ENCODE measurements around the gene GNPAT.

Gene GNPAT

GRCh38 chr1:231214918-231215680, 25.9 kb upstream of the GNPAT start:
- no peak for DNase-seq

GRCh38 chr1:231215681-231216385, 25.2 kb upstream of the GNPAT start:
- no peak for DNase-seq

GRCh38 chr1:231216498-231216897, 24.5 kb upstream of the GNPAT start:
- DNase-seq = no peak

- DNase-seq = no peak
Measured at GRCh38 chr1:231217056-231217455, 24.0 kb upstream of the GNPAT start.

- no peak for DNase-seq
Measured at GRCh38 chr1:231218078-231218477, 22.9 kb upstream of the GNPAT start.

GRCh38 chr1:231219422-231220401, 21.3 kb upstream of the GNPAT start:
- no peak for DNase-seq

- DNase-seq = no peak
Measured at GRCh38 chr1:231220801-231221200, 20.2 kb upstream of the GNPAT start.

GRCh38 chr1:231226156-231226555, 14.9 kb upstream of the GNPAT start:
- no peak for DNase-seq

- DNase-seq = no peak
Measured at GRCh38 chr1:231231511-231231910, 9.5 kb upstream of the GNPAT start.

GRCh38 chr1:231232870-231233734, 7.9 kb upstream of the GNPAT start:
- no peak for DNase-seq

- no peak for DNase-seq
Measured at GRCh38 chr1:231233735-231234417, 7.1 kb upstream of the GNPAT start.

GRCh38 chr1:231234506-231234905, 6.5 kb upstream of the GNPAT start:
- DNase-seq = no peak

- no peak for DNase-seq
Measured at GRCh38 chr1:231235526-231236207, 5.3 kb upstream of the GNPAT start.

- no peak for DNase-seq
Measured at GRCh38 chr1:231236208-231236591, 4.8 kb upstream of the GNPAT start.

- no peak for DNase-seq
Measured at GRCh38 chr1:231236938-231237337, 4.1 kb upstream of the GNPAT start.

- no peak for DNase-seq
Measured at GRCh38 chr1:231238298-231238697, 2.7 kb upstream of the GNPAT start.

- DNase-seq = no peak
Measured at GRCh38 chr1:231240531-231240882, 505 bp upstream of the GNPAT start.

GRCh38 chr1:231241750-231242149, 738 bp downstream of the GNPAT start:
- peak; percentile 66 for DNase-seq

GRCh38 chr1:231242516-231243198, 1.6 kb downstream of the GNPAT start:
- DNase-seq = no peak

- no peak for DNase-seq
Measured at GRCh38 chr1:231248778-231249177, 7.8 kb downstream of the GNPAT start.

GRCh38 chr1:231252336-231252735, 11.3 kb downstream of the GNPAT start:
- no peak for DNase-seq

Measured in activated effector memory CD4-positive, alpha-beta T cell treated with anti-CD3 and anti-CD28 coated beads, Interleukin-2, amount 50 U/mL, for 16 hours (primary cell).